ENCODE measurements around the gene DCDC1.
"Not testable (repeated sequence)": the region's sequence is repeated elsewhere in the genome, so short reads cannot be mapped to it uniquely, and the experiment has no call there.

Gene DCDC1

GRCh38 chr11:30984827-30985226, 384.7 kb downstream of the DCDC1 start:
- no peak for DNase-seq

- no peak for DNase-seq
Measured at GRCh38 chr11:30984442-30984816, 385.1 kb downstream of the DCDC1 start.

GRCh38 chr11:30983776-30984441, 385.6 kb downstream of the DCDC1 start:
- DNase-seq = no peak

GRCh38 chr11:30983143-30983542, 386.4 kb downstream of the DCDC1 start:
- DNase-seq = no peak

- DNase-seq = no peak
Measured at GRCh38 chr11:30967579-30967978, 402.0 kb downstream of the DCDC1 start.

GRCh38 chr11:30960387-30960992, 409.0 kb downstream of the DCDC1 start:
- DNase-seq = peak; percentile 49

- DNase-seq = no peak
Measured at GRCh38 chr11:30956751-30957150, 412.8 kb downstream of the DCDC1 start.

GRCh38 chr11:30949838-30950237, 419.7 kb downstream of the DCDC1 start:
- DNase-seq = no peak

GRCh38 chr11:30947715-30948114, 421.8 kb downstream of the DCDC1 start:
- not testable (repeated sequence) for DNase-seq

- DNase-seq = no peak
Measured at GRCh38 chr11:30938810-30939209, 430.7 kb downstream of the DCDC1 start.

GRCh38 chr11:30938171-30938570, 431.4 kb downstream of the DCDC1 start:
- no peak for DNase-seq

GRCh38 chr11:30936491-30936890, 433.0 kb downstream of the DCDC1 start:
- DNase-seq = no peak

GRCh38 chr11:30935861-30936260, 433.7 kb downstream of the DCDC1 start:
- no peak for DNase-seq

GRCh38 chr11:30926130-30926529, 443.4 kb downstream of the DCDC1 start:
- no peak for DNase-seq

GRCh38 chr11:30921811-30922210, 447.7 kb downstream of the DCDC1 start:
- DNase-seq = no peak

GRCh38 chr11:30919389-30920152, 450.0 kb downstream of the DCDC1 start:
- no peak for DNase-seq

GRCh38 chr11:30917859-30918478, 451.6 kb downstream of the DCDC1 start:
- DNase-seq = peak; percentile 30

- DNase-seq = no peak
Measured at GRCh38 chr11:30917266-30917665, 452.3 kb downstream of the DCDC1 start.

- DNase-seq = no peak
Measured at GRCh38 chr11:30916764-30917163, 452.8 kb downstream of the DCDC1 start.

- DNase-seq = no peak
Measured at GRCh38 chr11:30914143-30914762, 455.3 kb downstream of the DCDC1 start.

GRCh38 chr11:30911247-30911646, 458.3 kb downstream of the DCDC1 start:
- DNase-seq = no peak

GRCh38 chr11:30908857-30909256, 460.7 kb downstream of the DCDC1 start:
- DNase-seq = no peak

GRCh38 chr11:30908272-30908671, 461.3 kb downstream of the DCDC1 start:
- no peak for DNase-seq

All from NCI-H1417 treated with DMSO at 0.1 percent for 48 hours (cell line).